ENCODE data around the gene RAPH1.
"Not testable (repeated sequence)": the region's sequence is repeated elsewhere in the genome, so short reads cannot be mapped to it uniquely, and the experiment has no call there.

RAPH1 gene

GRCh38 chr2:203395858-203396257 is 139.2 kb downstream of the RAPH1 start:
- CTCF ChIA-PET = no interaction called here
- POLR2A ChIA-PET (ENCODE audit: low non-redundant PET) = no interaction called here
- DNase-seq (ENCODE audit: low spot score) = no peak
- no peak for TF ChIP-seq CTCF (conservative IDR thresholded peaks at IDR 0.05; ENCODE audit: low read depth)
- no peak overlapping the region for H3K27ac ChIP-seq

GRCh38 chr2:203394519-203395227 is 140.4 kb downstream of the RAPH1 start:
- H3K27ac ChIP-seq = no peak overlapping the region
- ChIA-PET POLR2A (ENCODE audit: low non-redundant PET) (no interaction called here), CTCF (no interaction called here)
- DNase-seq (ENCODE audit: low spot score) = no peak
- no peak for TF ChIP-seq CTCF (conservative IDR thresholded peaks at IDR 0.05; ENCODE audit: low read depth)

GRCh38 chr2:203388153-203388552 is 146.9 kb downstream of the RAPH1 start:
- POLR2A ChIA-PET (ENCODE audit: low non-redundant PET); H3K27ac ChIP-seq; DNase-seq (ENCODE audit: low spot score): not testable (repeated sequence)
- CTCF ChIA-PET = interaction anchor here (0.7 kb wide), 1 partner anchor 332 kb away, joined by 3 read pairs; no protein-coding TSS in a partner anchor

GRCh38 chr2:203383038-203383437 is 152.1 kb downstream of the RAPH1 start:
- TF ChIP-seq CTCF (conservative IDR thresholded peaks at IDR 0.05; ENCODE audit: low read depth) = no peak
- DNase-seq (ENCODE audit: low spot score) = no peak
- H3K27ac ChIP-seq = no peak overlapping the region
- ChIA-PET CTCF (no interaction called here), POLR2A (ENCODE audit: low non-redundant PET) (no interaction called here)

GRCh38 chr2:203379156-203379555 is 155.9 kb downstream of the RAPH1 start:
- DNase-seq (ENCODE audit: low spot score) = no peak
- no peak for TF ChIP-seq CTCF (conservative IDR thresholded peaks at IDR 0.05; ENCODE audit: low read depth)
- ChIA-PET CTCF (no interaction called here), POLR2A (ENCODE audit: low non-redundant PET) (no interaction called here)
- no peak overlapping the region for H3K27ac ChIP-seq

- CTCF ChIA-PET = no interaction called here
- POLR2A ChIA-PET (ENCODE audit: low non-redundant PET) = no interaction called here
- H3K27ac ChIP-seq = no peak overlapping the region
- DNase-seq (ENCODE audit: low spot score) = no peak
- TF ChIP-seq CTCF (conservative IDR thresholded peaks at IDR 0.05; ENCODE audit: low read depth) = no peak
These were observed 158.9 kb downstream of the RAPH1 start for GRCh38 chr2:203376173-203376572.

- DNase-seq (ENCODE audit: low spot score); H3K27ac ChIP-seq; CTCF ChIA-PET; POLR2A ChIA-PET (ENCODE audit: low non-redundant PET): not testable (repeated sequence)
These were observed 162.4 kb downstream of the RAPH1 start for GRCh38 chr2:203372706-203373105.

All from RWPE1 (cell line).